GM18873 (cell line): ENCODE data around the gene DYRK1A.

Experiments used
- ATAC-seq: cut with Tn5 transposase; IDR thresholded peaks from one replicate; pipeline ENCODE4 v1.9.1; 2021; ENCODE audit warnings: mild to moderate bottlenecking, moderate library complexity, moderate number of reproducible peaks; ENCODE audit not compliant: unreplicated experiment, low FRiP score

The DYRK1A gene

GRCh38 chr21:37383784-37384311 lies 17.3 kb downstream of the DYRK1A start:
- no peak for ATAC-seq

- no peak for ATAC-seq
These were observed 17.8 kb downstream of the DYRK1A start for GRCh38 chr21:37384416-37384815.

DNA sequence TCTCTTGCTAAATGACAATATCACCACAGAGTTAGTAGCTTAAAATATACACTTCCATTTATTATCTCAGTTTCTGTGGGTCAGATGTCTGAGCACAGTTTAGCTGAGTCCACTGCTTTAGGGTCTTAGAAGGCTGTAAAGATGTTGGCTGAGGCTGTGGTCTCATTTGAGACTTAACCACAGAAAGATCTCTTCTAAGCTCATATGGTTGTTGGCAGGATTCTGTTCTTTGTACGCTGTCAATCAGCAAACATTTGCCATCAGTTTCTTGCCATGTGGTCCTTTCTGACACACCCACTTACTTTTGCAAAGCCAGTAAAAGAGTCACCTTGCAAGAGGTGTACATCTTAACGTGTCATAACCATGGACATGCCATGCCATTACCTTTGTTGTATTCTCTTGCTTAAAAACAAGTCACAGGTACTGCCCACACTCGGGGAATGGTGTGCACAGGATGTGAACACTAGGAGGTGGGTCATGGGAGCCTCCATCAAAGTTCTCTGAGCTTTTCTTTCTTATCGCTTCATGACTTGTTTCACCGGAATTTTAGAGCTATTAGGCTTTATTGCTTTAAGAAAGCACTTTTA lies 18.7 kb downstream of the DYRK1A start:
- ATAC-seq = no peak

DNA sequence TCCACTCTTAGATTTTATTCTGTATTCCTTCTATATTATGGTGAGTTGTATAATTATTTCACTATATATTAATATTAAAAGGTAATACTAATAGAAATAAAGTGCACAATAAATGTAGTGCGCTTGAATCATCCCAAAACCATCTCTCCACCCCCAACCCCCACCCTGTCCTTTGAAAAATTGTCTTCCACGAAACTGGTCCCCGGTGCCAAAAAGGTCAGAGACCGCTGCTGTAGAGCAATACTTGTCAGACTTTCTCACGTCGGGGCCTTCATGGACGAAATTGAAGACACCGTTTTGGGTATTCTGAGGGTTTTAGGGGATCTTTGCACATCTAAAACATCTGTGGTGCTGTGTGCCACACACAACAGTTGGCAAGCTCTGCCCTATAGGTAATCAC lies 19.6 kb downstream of the DYRK1A start:
- ATAC-seq = no peak

GRCh38 chr21:37389456-37389855 lies 22.9 kb downstream of the DYRK1A start:
- no peak for ATAC-seq

GRCh38 chr21:37391666-37392065 lies 25.1 kb downstream of the DYRK1A start:
- ATAC-seq = no peak

GRCh38 chr21:37392441-37392840 lies 25.9 kb downstream of the DYRK1A start:
- ATAC-seq = no peak

GRCh38 chr21:37393030-37393429 lies 26.5 kb downstream of the DYRK1A start:
- ATAC-seq = no peak

DNA sequence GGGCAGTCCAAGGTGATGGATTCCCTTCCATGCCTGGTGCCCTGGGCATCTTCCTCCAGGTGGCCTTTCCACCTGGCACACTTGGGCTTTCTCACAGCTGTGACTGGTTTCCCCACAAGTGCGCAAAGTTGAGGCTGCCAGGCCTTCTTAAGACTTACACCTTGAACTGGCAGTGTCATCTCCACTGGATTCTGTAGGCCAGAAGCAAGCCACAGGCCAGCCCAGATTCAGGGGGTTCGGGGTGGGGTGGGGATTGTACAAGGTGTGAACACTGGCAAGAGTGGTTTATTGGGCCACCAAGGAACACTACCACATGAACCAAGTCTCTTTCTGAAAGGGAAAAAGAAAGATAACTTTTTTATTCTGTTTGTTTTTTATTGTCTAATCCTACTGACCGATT lies 27.2 kb downstream of the DYRK1A start:
- no peak for ATAC-seq

- no peak for ATAC-seq
These were observed 29.4 kb downstream of the DYRK1A start for GRCh38 chr21:37395961-37396360.

GRCh38 chr21:37396855-37397254 lies 30.3 kb downstream of the DYRK1A start:
- ATAC-seq = no peak

DNA sequence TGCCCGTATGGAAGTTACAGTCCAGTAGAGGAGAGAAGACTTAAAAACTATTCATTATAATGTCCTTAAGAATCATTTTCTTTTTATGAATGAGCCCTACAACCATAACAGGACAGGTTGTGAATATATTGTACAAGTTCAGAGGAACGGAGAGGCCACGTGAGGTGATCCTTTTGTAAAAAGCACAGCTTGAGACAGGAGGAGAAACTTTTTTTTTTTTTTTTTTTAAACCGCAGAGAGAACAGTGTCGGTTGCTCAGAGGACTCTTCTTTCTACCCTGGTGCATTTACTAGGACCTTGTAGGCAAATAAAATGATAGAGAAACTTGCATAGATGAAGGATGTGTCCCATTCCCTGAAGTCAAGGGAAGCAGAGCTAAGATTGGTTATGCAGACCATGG lies 32.1 kb downstream of the DYRK1A start:
- ATAC-seq = no peak

GRCh38 chr21:37402251-37402867 lies 35.8 kb downstream of the DYRK1A start:
- no peak for ATAC-seq

- no peak for ATAC-seq
These were observed 39.1 kb downstream of the DYRK1A start for GRCh38 chr21:37405629-37406028.

GRCh38 chr21:37407719-37408420 lies 41.3 kb downstream of the DYRK1A start:
- ATAC-seq = peak; percentile 55

DNA sequence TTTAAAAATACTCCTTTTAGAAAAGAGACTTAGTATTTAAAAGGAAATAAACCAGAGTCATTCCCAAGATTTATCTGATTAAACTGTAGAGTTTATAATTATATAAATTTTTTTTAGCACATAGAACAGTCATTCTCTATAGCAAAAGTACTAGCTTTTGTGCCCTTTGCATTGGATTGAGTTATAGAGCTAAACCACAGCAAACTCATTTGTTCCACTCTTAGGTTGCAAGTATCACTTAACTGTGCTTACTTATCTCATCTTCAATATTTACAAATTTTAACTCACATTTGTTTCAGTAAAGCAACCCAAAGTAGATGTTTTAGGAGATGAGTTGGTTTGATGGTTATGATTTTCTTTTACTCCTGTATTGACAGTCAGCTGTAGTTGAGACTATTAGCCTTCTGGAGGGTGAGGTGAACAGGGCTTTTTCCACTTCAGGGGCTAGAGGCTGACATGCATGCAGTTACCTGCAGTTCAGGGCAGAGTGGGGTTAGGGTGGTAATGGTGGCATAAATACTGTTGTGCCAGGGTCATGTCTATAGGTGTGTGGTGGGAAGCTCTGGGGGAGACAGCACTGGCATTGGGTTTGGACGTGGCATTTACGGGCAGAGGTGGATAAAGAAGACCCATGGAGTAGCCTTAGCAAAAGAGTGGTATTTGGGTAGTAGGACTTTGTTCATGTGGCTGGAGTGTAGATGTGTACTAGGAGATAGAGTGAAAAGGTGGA lies 42.1 kb downstream of the DYRK1A start:
- no peak for ATAC-seq

GRCh38 chr21:37410639-37411038 lies 44.1 kb downstream of the DYRK1A start:
- no peak for ATAC-seq

- no peak for ATAC-seq
These were observed 46.2 kb downstream of the DYRK1A start for GRCh38 chr21:37412603-37413360.

- no peak for ATAC-seq
These were observed 47.1 kb downstream of the DYRK1A start for GRCh38 chr21:37413553-37414291.
